Measurements from ENCODE around the gene CORO2B.

CORO2B gene

DNA sequence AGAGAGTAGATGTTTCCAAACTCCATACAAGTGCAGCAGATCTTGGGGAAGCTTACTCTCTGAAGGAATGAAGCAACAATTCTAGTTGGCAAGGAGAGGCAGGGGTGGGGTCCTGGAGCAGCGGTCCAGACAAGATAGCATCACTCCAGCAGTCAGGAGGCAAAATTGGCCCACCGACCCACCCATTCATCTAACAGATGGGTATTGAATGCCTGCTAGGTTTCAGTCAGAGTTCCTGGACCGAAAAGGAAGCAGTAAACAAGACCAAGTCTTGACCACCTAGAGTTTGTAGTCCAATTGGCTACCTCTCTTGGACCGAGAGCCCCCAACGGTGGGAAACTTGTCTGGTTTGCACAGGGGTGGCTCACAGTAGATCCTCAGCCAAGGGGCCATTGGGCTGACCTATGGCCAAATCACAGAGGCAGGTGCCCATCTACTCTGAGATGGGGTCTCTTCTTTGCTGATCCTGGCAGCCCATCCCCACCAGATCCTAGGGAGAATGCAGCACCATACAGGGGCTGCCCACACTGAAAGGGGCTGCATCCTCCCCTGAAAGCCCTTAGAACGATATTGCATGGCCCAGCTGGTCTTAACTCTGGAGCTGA is 74.3 kb downstream of the CORO2B start:
- DNase-seq: no peak

DNA sequence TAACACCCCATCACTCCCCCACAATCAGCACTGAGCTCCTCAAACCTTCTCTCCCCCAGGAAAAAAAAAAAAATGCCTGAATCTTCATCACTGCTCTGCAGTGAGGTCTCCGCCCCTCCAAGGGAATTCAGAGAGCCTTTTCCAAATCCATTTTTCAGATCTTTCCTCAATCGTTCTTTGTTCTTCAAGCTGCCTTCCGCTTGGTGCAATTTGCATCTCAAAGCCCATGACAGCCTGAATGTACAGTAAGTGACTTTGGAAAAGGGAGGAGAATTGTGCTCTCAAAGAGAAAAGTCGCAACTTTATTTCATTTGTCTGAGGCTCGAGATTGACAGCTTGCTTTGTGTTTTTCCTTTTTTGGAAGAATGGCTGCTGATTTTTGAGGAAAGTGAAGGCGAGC is 75.0 kb downstream of the CORO2B start:
- no peak for DNase-seq

DNA sequence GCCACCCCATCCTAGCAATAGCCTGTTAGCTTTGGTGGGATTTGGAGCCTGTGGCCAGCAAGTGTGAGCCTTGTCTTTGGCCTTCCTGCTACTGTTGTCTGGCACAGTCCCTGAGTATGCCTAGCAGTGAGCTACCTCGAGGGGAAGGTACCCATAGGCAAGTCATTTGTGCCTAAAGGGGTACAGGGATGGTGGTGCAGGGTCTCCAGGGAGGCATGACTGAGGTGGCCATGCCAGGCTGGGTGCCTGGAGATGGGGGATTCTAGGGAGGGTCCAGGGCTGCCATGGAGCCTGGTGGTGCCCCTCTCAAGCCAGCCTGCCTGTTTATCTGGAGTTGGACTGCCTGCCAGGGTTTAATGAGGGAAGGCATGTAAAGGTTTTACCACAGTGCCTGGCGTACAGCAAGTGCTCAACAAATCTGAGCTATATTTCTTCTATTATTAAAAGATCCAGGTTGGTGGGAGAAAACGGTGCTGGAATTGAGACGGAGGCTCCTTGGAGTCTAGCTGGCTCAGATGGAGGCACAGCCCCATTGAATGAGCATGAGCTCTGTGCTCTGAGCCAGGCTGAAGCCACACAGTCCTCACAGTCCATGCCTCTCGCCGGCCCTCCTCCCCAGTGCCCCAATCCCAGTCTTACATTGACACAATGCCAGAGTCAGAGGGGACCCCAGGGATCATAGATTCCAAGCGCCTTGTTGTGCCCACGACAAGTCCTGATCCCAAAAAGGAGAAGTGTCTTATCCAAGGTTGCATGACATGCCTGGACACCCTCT is 76.2 kb downstream of the CORO2B start:
- DNase-seq: no peak

DNA sequence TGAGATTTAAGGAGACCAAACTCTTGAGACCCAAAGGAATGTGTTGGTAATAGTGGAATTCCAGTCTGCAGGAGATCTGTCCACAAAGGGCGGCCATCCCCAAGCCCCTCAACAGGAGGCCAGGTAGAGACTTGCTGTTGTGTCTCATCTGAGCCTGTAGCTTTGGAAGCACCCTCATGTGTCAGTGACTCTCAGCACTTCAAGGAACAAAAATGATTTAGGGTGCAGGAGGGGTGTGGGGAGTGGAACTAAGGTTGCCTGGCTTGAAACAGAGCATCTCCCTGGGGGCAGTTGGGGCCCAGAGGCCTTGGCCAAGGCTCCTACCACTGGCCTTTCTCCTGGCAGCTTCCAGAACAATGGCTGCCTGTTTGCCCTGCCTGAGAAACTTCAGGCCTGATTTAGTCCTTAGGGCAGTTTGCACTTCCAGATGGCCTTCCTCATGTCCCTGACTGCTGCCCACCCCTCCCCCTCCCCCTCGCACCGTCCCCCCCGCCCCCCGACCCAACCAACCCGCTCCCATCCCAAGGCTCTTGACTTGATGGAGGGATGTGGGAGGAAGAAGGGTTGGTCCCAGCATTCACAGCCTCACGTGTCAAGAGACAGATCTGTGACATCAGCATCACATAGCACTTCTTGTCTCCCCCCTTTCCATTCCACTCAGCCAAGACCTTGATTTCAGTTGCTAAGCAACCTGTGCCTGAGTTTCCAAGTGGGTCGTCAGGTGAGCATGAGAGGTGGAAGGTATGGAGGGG is 77.1 kb downstream of the CORO2B start:
- DNase-seq: no peak

DNA sequence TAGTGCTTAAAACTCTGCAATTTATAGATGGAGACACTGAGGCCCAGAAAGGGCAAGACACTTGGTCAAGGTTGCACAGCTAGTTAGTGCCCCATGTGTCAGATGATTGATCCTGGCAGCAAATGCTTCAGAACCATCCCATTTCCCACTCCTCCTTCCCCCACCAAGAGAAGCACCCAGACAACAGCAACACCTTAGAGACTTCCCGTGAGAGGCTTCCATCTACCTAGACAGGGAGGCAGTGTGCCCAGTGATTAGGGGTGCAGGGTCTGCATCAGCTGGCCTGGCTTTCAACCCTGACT is 77.6 kb downstream of the CORO2B start:
- no peak for DNase-seq

DNA sequence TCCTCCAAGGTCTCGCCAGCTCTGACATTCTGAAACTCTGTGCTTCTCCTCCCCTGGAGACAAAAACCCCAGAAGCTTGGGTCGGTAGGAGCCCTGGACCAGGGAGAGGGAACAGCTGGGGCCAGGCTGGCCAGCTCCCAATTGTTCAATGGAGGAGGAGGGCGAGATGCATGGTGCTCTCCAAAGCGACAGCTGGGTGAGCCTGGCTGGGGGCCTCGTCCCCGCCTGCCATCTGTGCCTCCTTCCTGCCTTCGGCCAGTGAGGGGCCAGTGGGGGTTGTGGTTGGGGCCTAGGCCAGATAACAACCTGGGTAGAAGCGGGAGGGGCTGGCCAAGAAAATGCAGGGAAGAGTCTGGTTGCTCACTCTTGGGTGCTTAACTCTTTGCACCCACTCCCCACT is 79.4 kb downstream of the CORO2B start:
- no peak for DNase-seq

DNA sequence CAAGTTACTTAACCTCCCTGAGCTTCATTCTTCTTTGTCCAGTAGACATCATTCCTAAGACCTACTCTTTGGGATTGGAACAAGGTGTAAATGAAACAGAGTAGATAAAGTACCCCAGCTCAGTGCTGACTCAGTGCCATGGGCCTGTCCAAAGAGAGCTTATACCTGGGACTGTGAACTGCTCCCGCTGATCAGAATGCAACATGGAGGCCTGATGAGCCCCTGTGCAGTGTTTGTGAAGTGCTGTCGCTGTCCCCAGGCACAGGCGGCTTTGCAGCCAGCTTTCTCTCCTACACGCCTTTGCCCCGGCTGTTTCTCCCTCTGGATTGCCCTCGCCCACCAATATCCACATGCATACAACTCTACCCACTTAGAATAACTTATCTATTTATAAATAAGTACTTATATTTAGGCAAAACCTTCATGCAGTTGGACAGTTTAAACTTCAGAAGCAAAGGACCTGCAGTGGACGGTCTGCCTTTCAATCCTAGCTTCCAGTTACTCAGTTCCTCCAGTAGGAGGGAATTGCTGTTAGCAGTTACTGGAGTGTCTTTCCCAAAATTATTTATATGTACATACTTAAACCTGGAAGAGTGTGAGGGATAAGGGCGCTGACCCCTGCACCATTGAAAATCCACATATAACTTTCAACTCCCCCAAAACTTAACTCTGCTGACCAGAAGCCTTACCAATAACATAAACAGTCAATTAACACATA is 80.0 kb downstream of the CORO2B start:
- no peak for DNase-seq

DNA sequence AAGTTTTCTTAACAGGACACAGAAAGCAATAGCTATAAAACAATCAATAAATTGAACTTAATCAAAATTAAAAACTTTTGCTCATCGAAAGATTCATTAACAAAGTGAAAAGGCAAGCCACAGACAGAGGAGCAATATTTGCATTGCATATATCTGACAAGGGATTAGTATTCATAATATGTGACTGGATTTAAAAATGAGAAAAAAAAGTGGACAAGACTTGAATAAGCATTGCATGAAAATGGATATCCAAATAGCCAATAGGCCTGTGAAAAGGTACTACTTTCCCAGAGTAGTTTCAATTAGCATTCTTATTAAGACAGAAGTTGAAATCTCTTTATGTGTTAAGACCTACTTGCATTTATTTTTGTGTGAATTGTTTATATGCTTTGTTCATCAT is 84.7 kb downstream of the CORO2B start:
- DNase-seq: no peak

DNA sequence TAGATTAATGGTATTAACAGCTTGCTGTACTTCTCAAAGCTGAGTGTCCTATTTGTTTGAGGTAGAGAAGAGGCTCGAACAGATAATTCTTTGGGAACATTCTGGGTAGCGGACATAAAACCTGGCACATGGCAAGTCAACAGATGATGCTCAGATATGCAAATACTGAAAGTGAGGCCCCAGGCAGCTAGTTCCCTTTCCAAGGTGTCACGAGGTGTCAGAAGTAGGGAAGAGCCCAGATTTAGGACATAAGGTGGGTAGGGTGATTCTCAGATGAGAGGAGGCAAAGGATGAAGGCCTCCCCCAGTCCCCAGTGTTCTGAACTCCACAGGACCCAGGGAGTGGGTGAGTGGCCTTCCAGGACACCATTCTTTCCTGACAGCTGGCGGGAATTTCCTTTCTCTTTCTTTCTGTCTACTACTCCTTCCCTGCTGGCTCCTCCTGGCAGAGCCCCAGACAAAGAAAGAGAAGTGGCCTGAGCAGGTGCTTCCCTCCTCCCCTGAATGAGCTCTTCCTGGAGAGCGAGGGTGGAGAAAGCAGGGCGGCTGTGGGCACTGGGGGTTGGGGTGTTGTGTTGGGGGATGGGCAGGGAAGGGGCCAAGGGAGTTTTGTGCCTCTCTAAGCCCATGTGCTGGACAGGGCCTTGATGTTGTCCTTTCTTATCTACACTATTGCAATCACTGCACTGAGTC is 87.5 kb downstream of the CORO2B start:
- DNase-seq: peak in 1 of 3 donors; percentile 15

DNA sequence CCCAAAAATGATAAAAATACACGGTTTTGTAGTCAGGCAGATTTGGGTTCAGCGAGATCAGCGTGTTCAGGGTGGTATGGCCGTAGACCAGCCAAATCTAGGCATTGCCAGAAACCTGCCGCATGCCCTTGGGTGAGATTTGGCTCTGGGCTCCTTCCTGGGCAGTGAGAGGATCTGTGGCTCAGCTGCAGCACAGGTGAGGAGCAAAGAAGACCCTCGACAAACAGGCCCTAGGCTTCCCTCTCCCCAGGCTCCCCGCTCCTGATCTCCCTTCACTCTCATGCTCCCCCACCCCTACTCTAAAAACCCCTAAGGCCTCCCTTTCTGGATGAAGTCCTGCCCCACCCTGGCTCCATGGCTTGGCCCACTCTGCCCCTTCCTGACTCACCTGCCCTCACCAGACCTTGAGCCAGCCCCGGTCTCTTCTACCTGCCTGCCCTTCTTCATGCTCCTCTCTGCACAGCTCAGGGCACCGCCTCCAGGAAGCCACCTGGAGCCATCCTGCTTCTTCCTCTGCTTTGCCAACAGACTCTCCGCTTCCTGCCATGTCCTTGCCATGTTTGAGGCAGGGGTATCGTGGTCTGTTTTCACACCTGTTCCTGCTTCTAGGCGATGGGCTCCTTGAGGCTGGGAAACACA is 88.1 kb downstream of the CORO2B start:
- DNase-seq: no peak

DNA sequence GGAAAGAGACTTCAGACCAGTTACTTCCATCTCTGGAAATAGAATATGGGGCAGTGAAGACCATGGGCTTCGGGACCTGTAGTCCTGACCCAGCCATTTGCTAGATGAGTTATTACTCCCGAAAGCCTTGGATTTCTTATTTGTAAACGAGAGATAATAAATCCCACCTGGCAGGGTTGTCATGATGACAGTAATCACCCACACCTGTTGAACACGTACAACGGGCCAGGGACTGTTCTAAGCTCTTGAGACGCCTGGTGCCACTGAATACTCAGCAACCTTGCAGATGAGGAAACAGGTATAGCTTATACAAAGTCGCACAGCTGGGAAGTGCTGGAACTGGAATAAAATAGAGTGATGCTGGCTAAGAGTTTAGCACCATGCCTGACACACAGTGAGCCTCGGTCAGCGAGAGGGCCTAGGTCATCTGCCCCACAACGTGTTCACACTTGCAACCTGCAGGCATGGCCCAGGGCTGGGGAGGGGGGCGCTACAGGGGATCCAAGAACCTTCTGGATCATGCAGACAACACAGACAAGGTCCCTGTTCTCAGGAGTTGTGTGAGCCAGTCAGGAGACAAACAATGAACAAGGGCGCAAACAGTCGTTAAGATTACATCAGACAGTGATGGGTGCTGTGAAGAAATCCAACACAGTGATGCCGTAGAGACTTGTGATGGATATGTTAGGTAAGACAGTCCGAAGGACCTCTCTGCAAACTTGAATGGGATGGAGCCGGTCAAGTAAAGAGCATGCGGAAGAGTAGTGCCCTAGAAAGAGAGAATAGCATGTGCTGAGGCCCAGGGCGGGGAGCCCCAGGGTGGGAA is 89.2 kb downstream of the CORO2B start:
- DNase-seq: no peak

DNA sequence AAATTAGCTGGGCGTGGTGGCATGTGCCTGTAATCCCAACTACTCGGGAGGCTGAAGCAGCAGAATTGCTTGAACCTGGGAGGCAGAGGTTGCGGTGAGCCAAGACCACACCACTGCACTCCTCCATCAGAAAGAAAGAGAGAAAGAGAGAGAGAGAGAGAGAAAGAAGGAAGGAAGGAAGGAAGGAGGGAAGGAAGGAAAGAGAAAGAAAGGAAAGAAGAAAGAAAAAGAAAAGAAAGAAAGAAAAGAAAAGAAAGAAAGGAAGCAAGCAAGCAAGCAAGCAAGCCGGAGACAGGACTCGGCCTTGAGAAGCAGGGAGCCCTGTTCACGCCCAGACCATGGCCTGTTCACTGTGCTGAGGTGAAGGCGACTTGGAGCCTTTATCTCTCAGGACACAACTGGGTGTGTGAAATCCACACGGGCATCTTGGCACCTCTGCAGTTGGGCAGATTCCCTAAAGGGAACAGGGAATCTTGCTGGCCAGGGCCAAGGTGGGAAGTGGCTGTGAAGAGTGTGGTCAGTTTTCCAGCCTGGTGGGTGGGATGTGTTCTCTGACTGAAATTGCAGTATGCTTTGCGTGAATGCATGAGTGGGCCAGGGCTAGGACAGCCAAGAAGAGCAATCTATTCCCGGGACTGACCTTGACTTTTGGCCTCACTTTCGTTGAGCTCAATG is 90.3 kb downstream of the CORO2B start:
- DNase-seq: no peak

DNA sequence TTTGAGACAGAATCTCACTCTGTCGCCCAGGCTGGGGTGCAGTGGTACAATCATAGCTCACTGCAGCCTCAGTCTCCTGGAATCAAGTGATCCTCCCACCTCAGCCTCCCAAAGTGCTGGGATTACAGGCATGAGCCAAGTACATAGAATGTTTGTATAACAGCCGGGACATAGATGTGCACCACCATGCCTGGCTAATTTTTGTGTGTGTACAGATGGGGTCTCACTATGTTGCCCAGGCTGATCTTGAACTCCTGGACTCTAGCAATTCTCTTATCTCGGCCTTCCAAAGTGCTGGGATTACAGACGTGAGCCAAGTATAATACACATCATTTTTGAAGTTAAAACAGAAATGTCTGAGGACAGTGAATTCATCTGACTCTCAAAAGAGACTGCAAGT is 93.5 kb downstream of the CORO2B start:
- no peak for DNase-seq

DNA sequence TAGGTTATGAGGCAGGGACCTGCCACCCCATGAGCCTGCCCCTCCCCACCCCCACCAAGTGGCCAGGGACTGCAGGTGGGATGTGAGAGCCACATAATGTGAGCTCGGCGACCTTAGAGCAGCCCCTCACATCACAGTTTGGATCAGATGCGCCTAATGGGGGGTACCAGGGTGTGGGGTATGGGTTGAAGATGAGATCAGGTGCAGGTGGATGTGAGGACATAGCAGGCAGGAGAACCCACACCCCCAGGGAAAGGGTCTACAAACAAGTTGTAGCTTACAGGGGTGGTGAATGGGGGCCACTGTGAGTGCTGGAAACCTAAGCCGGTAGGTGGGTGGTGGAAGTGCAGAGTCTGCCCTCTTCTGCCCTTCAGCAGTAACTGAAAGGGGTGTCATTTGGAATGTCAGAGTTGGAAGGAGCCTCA is 94.0 kb downstream of the CORO2B start:
- no peak for DNase-seq

DNA sequence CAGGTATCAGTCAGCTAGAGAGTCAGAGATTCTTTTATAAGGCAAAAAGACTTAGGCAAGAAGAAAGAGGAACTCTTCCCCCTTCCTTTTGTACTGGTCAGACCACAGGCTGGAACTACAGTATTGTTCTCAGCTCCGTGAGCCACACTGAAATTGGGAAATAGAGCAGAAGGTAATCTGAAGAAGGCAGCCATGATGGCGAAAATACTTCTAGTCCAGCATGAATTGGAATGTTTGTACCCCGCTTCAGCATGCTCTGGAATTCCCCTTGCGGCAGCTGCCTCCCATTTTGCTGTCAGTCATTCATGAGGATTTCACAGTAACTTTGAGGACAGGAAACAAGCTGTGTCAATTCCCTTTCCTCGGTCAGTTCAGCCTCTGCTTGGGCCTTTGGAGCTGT is 96.2 kb downstream of the CORO2B start:
- peak; percentile 72 to 83 (median 82) for DNase-seq

DNA sequence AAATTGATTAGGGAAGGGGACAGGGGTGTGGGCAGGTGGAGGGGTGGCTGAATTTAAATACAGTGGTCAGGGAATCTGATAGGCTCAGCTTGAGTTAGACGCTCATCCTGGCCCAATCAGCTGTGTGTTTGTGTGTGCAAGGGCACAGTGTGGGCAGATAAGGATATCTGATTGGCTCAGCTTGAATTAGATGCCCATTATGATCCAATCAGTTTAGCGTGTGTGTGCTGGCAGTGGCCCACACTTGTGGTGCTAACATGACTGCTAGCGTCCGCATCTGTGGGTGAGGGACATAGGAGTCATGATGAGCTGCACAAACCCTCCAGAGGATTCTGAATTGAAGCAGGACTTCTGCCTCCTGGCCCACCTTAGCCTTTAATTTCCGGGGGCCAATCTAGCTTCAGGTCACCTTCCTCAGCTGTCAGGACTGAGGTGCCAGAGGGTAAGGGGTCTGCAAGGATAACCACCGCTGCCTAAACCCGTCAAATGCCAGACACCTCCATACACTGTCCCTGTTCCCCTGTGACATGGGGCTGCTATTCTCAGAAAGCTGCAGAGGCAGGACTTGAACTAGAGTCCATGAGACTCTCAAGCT is 97.3 kb downstream of the CORO2B start:
- DNase-seq: no peak

DNA sequence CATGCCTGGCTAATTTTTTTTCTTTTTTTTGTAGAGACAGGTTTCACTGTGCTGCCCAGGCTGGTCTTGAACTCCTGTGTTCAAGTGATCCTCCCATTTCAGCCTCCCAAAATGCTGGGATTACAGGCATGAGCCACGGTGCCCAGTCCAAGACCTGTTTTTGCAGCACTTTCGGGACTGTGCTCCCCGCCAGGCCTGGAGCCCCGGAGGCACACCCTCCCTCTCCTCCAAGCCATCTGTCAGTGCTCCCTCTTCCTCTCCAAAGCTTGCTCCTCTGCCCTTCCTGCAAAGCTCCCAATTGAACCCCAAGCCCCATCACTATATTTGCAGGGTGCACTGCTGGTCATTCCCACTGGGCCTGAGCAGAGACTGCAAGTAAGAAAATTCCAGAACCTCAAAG is 98.1 kb downstream of the CORO2B start:
- no peak for DNase-seq

DNA sequence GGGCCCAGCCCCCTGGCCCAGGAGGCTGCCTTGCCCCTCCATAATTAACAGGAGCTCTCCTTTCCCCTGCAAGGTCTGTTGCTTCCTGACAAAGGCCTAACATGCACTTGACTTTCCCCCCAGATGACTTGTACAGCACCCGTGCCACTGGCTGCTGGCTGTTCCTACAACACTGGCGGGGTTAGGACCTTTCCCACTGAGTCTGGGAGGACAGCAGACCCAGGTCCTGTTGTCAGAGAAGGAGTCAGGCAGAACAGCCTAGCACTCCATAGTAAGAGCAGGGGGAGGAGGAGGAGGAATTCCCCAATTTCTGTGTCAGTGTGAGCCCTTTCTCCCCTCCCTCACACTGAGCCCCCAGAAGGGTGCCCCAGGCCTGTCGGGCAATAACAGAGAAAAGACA is 99.2 kb downstream of the CORO2B start:
- no peak for DNase-seq

DNA sequence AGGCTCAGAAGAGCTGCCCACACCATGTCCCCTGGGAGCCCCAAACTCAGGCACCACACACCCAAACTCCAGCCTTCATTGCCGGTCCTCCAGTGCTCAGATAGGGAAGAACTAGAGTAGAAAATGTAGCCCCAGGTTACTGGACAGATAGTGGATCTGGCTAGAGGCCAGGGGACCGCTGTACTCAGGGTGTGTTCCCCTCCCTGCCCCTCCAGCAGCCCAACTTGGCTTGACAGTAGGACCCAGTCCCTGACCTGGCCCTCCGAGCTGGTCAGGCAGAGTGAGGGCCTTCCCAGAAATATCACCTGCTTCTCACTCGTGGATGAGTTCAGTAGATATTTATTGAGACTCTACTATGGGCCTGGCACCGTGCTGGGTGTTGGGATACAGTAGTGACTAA is 100.0 kb downstream of the CORO2B start:
- no peak for DNase-seq

DNA sequence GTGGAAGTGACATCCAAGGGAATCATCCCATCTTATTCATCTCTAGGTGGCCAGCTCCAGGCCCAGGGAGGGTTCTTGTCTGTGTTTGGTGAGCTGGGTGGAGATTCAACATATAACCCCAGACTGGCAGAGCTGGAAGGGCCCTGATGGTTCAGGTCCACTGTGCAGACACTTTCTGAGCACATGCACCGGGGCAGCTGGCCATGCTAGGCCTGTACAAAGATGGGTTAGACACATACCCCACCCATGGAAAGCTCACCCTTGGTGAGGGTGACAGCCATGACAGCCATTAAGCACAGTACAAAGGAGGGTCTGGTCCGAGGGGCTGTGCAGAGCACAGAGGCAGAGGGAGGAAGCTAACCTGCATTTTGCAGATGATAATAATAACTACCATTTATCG is 100.4 kb downstream of the CORO2B start:
- DNase-seq: no peak

DNA sequence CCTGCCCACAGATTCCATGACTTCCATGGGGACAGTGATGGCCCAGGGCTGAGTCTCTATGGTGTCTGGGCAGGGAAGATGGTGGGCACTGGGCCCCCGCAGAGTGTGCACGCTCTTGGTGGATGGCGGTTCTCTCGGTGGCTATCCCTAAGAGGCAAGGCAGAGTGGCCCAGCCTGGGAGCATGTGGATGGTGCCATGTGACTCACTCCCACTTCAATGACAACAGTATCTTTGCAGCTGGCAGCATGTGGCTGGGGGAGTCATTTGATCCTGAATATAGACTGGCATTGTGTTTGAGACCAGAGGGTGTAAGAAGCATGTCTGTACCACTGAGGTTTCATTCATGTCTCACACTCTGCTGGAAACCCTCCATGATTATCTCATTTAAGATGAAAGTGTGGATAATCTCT is 101.2 kb downstream of the CORO2B start:
- DNase-seq: no peak
